SH-SY5Y (cell line): ENCODE measurements around the gene GPC3.

Experiments used
- GATA2 ChIP-seq: IDR thresholded peaks from 2 replicates; pipeline ENCODE4 v1.6.1; 2011; ENCODE audit warnings: mild to moderate bottlenecking, low read depth, low read length
- GATA3 ChIP-seq: IDR thresholded peaks from 2 replicates; pipeline ENCODE4 v1.6.1; 2011; ENCODE audit warnings: low read depth, mild to moderate bottlenecking, low read length, moderate library complexity

DNA sequence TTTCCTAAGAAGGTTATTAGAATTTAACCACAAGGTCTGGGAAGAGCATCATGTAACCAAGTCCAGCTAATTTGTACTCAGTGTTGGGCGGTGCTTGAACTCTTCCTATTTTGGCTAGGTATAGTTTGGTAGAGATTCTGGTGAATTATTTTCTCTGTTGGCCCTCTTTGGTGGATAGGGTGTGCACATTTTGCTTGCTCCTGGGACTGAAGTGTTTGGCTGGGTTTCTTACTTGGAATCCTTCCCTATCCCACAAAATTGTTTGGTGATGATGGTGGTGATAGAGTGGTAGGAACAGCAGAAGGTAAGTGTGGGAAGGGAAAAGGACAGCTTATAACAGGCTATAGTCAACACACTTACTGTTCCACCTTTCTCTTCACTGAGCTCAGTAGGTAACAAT lies 375.3 kb downstream of the GPC3 start:
- TF ChIP-seq GATA3 (no peak), GATA2 (no peak)
